GM18498 (cell line): ENCODE results near the gene NKX3-2.
A peak's percentile ranks its signal among the peaks of the same experiment; 100 is the strongest.
"Not testable (repeated sequence)": the region's sequence is repeated elsewhere in the genome, so short reads cannot be mapped to it uniquely, and the experiment has no call there.

Source experiments
- ATAC-seq: cut with Tn5 transposase; IDR thresholded peaks from one replicate; pipeline ENCODE4 v1.9.1; 2021; ENCODE audit warnings: mild to moderate bottlenecking, moderate library complexity; ENCODE audit not compliant: unreplicated experiment

Gene NKX3-2

GRCh38 chr4:13543839-13544605 lies at the start of gene NKX3-2:
Gene NKX3-2, minus strand, starts transcription at chr4:13544508. Its CDS starts 94 bp downstream, at chr4:13544414.
- no peak for ATAC-seq

- ATAC-seq = no peak
Observed at GRCh38 chr4:13592220-13592619, 47.9 kb upstream of the NKX3-2 start.

GRCh38 chr4:13590766-13591165 lies 46.5 kb upstream of the NKX3-2 start:
- no peak for ATAC-seq

GRCh38 chr4:13588954-13589353 lies 44.6 kb upstream of the NKX3-2 start:
- no peak for ATAC-seq

- ATAC-seq = no peak
Observed at GRCh38 chr4:13584481-13584880, 40.2 kb upstream of the NKX3-2 start.

- no peak for ATAC-seq
Observed at GRCh38 chr4:13580036-13580435, 35.7 kb upstream of the NKX3-2 start.

GRCh38 chr4:13577660-13578059 lies 33.4 kb upstream of the NKX3-2 start:
- no peak for ATAC-seq

- no peak for ATAC-seq
Observed at GRCh38 chr4:13570916-13571315, 26.6 kb upstream of the NKX3-2 start.

- no peak for ATAC-seq
Observed at GRCh38 chr4:13567125-13567524, 22.8 kb upstream of the NKX3-2 start.

- ATAC-seq = no peak
Observed at GRCh38 chr4:13562876-13563275, 18.6 kb upstream of the NKX3-2 start.

- no peak for ATAC-seq
Observed at GRCh38 chr4:13561673-13562072, 17.4 kb upstream of the NKX3-2 start.

- ATAC-seq = not testable (repeated sequence)
Observed at GRCh38 chr4:13560111-13560510, 15.8 kb upstream of the NKX3-2 start.

GRCh38 chr4:13559413-13559812 lies 15.1 kb upstream of the NKX3-2 start:
- ATAC-seq = no peak

- ATAC-seq = no peak
Observed at GRCh38 chr4:13558881-13559280, 14.6 kb upstream of the NKX3-2 start.

GRCh38 chr4:13555325-13555724 lies 11.0 kb upstream of the NKX3-2 start:
- no peak for ATAC-seq

- ATAC-seq = no peak
Observed at GRCh38 chr4:13553081-13553480, 8.8 kb upstream of the NKX3-2 start.

- peak; percentile 77 for ATAC-seq
Observed at GRCh38 chr4:13548984-13549546, 4.8 kb upstream of the NKX3-2 start.

- no peak for ATAC-seq
Observed at GRCh38 chr4:13548059-13548983, 4.0 kb upstream of the NKX3-2 start.

- ATAC-seq = no peak
Observed at GRCh38 chr4:13547485-13548041, 3.3 kb upstream of the NKX3-2 start.

- no peak for ATAC-seq
Observed at GRCh38 chr4:13546941-13547484, 2.7 kb upstream of the NKX3-2 start.
